Endothelial cell of umbilical vein (primary cell): ENCODE measurements around the gene ALPK1. TPM values are rescaled to one million over a fixed set of nuclear protein-coding genes. Genes with fewer than 3 reads are reported as not detected.

ENCODE experiments used
- BruUV-seq: library from RNA; stranded (reverse); fragments of 400-500 nt; replicated peaks from 2 replicates; lab custom pipeline; 2021; lab: Mats Ljungman, UMichigan
- CTCF ChIA-PET: fragments of 300-600, 350-600 bp; sonication (Branson Sonifier 250); formaldehyde crosslinking; loops from one replicate; lab custom pipeline; 2021; ENCODE audit warnings: antibody characterized with exemption, inconsistent platforms; lab: Charles Lee
- POLR2A ChIA-PET: fragments of 300-600, 350-600 bp; sonication (Branson Sonifier 250); formaldehyde crosslinking; loops from one replicate; lab custom pipeline; 2021; ENCODE audit warnings: antibody characterized with exemption, inconsistent platforms; lab: Charles Lee
- DNase-seq: peaks from one replicate; pipeline ENCODE4 v3.0.0-alpha.2; 2011; ENCODE audit warnings: low read depth, low spot score
- FAIRE-seq: peaks from 2 replicates; lab custom pipeline; 2011; peaks lifted over from hg19 to GRCh38; lab: Jason Lieb, UNC
- H2AFZ ChIP-seq: 2 replicates; pipeline ENCODE4 v1.6.0; 2012; ENCODE audit warnings: low read depth, low read length, control low read depth, inconsistent platforms
- H3K27ac ChIP-seq: 2 replicates; pipeline ENCODE4 v1.5.1; 2011; ENCODE audit warnings: low read depth, mild to moderate bottlenecking, control low read depth, low read length, moderate library complexity; ENCODE audit not compliant: insufficient read depth
- H3K27me3 ChIP-seq, 2 experiments: 2 replicates each; pipeline versions ENCODE4 v1.6.0 to v1.6.1; 2011; ENCODE audit warnings: low read length in 2 of 2, mixed read lengths in 1 of 2; ENCODE audit not compliant: control insufficient read depth in 2 of 2, insufficient read depth in 2 of 2
- H3K36me3 ChIP-seq, 2 experiments: 2 replicates in 1 of 2; 3 replicates in 1 of 2; pipeline ENCODE4 v1.5.1; 2011; ENCODE audit warnings: low read length in 2 of 2, mild to moderate bottlenecking in 1 of 2, moderate library complexity in 1 of 2; ENCODE audit not compliant: control insufficient read depth in 2 of 2, insufficient read depth in 2 of 2; ENCODE audit errors: extremely low read depth in 1 of 2
- H3K4me1 ChIP-seq: 3 replicates; pipeline ENCODE4 v1.5.1; 2011; ENCODE audit warnings: mild to moderate bottlenecking, low read length; ENCODE audit not compliant: control insufficient read depth, insufficient read depth; ENCODE audit errors: extremely low read depth
- H3K4me2 ChIP-seq: 2 replicates; pipeline ENCODE4 v1.6.1; 2011; ENCODE audit warnings: low read length, control low read depth, mixed read lengths; ENCODE audit not compliant: insufficient read depth
- H3K4me3 ChIP-seq, 3 experiments: fragments of 200-600 bp in 1 of 3; sonication (generic), shearing (Covaris generic) in 1 of 3; replicated peaks in 1 of 3; 2 replicates each; pipeline ENCODE4 v1.5.1; 2011 to 2016; ENCODE audit warnings: control low read depth in 3 of 3, low read length in 3 of 3, mild to moderate bottlenecking in 2 of 3, inconsistent platforms in 1 of 3, low read depth in 1 of 3, moderate library complexity in 1 of 3; ENCODE audit not compliant: insufficient read depth in 1 of 3
- H3K79me2 ChIP-seq: 2 replicates; pipeline ENCODE4 v1.6.0; 2012; ENCODE audit warnings: low read length, inconsistent platforms; ENCODE audit not compliant: control insufficient read depth, insufficient read depth
- H3K9ac ChIP-seq: replicated peaks from 2 replicates; pipeline ENCODE3; 2011; ENCODE audit warnings: low read length, control low read depth; ENCODE audit not compliant: insufficient read depth; ENCODE audit errors: extremely low read depth
- H3K9me1 ChIP-seq: replicated peaks from 3 replicates; pipeline ENCODE4 v1.6.0; 2011; ENCODE audit warnings: mild to moderate bottlenecking, low read length; ENCODE audit not compliant: control insufficient read depth, insufficient read depth; ENCODE audit errors: extremely low read depth
- H3K9me3 ChIP-seq: replicated peaks from 2 replicates; pipeline ENCODE4 v1.5.1; 2012; ENCODE audit warnings: low read length, inconsistent platforms; ENCODE audit not compliant: control insufficient read depth, insufficient read depth
- H4K20me1 ChIP-seq: replicated peaks from 2 replicates; pipeline ENCODE3; 2011; ENCODE audit warnings: mild to moderate bottlenecking, low read length; ENCODE audit not compliant: control insufficient read depth, insufficient read depth; ENCODE audit errors: extremely low read depth
- EZH2 ChIP-seq: IDR thresholded peaks from 2 replicates; pipeline ENCODE4 v1.6.1; 2012; ENCODE audit warnings: borderline replicate concordance, low read depth, mild to moderate bottlenecking, moderate library complexity, low read length, inconsistent platforms; ENCODE audit not compliant: severe bottlenecking
- FOS ChIP-seq: IDR thresholded peaks from 2 replicates; pipeline ENCODE4 v1.6.1; 2011; ENCODE audit warnings: mild to moderate bottlenecking, low read length, moderate library complexity, borderline replicate concordance; ENCODE audit not compliant: insufficient read depth
- GATA2 ChIP-seq: IDR thresholded peaks from 2 replicates; pipeline ENCODE4 v1.7.0; 2011; ENCODE audit warnings: low read depth, mild to moderate bottlenecking, moderate library complexity, mixed read lengths, low read length; ENCODE audit not compliant: insufficient read length, insufficient read depth
- JUN ChIP-seq: IDR thresholded peaks from 2 replicates; pipeline ENCODE4 v1.6.1; 2011; ENCODE audit warnings: borderline replicate concordance, low read depth; ENCODE audit not compliant: insufficient read length, insufficient read depth
- MAX ChIP-seq: IDR thresholded peaks from 2 replicates; pipeline ENCODE4 v1.6.1; 2011; ENCODE audit not compliant: insufficient read depth, insufficient read length
- MYC ChIP-seq: IDR thresholded peaks from one replicate; pipeline ENCODE4 v1.6.1; 2011; ENCODE audit warnings: mild to moderate bottlenecking, low read depth, low read length
- POLR2A ChIP-seq: IDR thresholded peaks from 2 replicates; pipeline ENCODE4 v1.6.1; 2012; ENCODE audit warnings: low read depth, mild to moderate bottlenecking, control low read depth, low read length
- POLR2AphosphoS5 ChIP-seq: IDR thresholded peaks from 2 replicates; pipeline ENCODE4 v1.6.1; 2012; ENCODE audit warnings: low read depth, mild to moderate bottlenecking, control low read depth, low read length, moderate library complexity; ENCODE audit not compliant: insufficient read depth
- dilution Hi-C: fragments of 300-500 bp; cut with MboI; formaldehyde crosslinking; loops from one replicate; pipeline ENCODE4 v1.15.0; 2019; ENCODE audit warnings: low sequenced_read_pairs; ENCODE audit not compliant: extremely low pct_ligation_motif_present
- intact Hi-C: fragments of 100-400 bp; cut with micrococcal nuclease; formaldehyde crosslinking; loops from one replicate; pipeline ENCODE4 v1.10.0; 2022
- polyA plus RNA-seq, 4 experiments: library from polyadenylated mRNA; depleted of rRNA in 3 of 4; stranded (reverse) in 3 of 4; unstranded in 1 of 4; fragments of >200 nt; gene quantifications; 2 replicates each; pipeline versions ENCODE4 v1.2.1 to v1.2.3, GENCODE V29; 2011 to 2012; ENCODE audit warnings: missing spikeins in 1 of 4
- total RNA-seq: library from RNA; stranded (reverse); gene quantifications from 2 replicates; pipeline ENCODE4 v1.2.3, GENCODE V29; 2021
- TF ChIP-seq, protein P1 (sequence below), 2 donors: IDR thresholded peaks; 1 replicate in 1 of 2; 2 replicates in 1 of 2; pipeline ENCODE4 v1.5.1; 2011; ENCODE audit warnings: low read length in 2 of 2, mild to moderate bottlenecking in 2 of 2, moderate library complexity in 2 of 2, control low read depth in 1 of 2, inconsistent platforms in 1 of 2, low read depth in 1 of 2; ENCODE audit not compliant: insufficient read depth in 1 of 2; ENCODE audit errors: extremely low read depth in 1 of 2

Gene ALPK1
- total and polyA plus RNA-seq, 2 donors (not counting 3 experiments of a cell fraction or from before 2014, with no cell fraction given), result 1.4 to 5.5 TPM

- Histone ChIP-seq H4K20me1 (no peaks in the 10 kb centered on the region), H3K36me3 (no peaks in the 10 kb centered on the region), H3K4me2 (no peak overlapping the region), H2AFZ (no peak overlapping the region), H3K4me3 (no peak overlapping the region), H3K79me2 (peaks cover 2% of the 10 kb centered on the region), H3K9me3 (no peaks in the 10 kb centered on the region), H3K9me1 (no peaks in the 10 kb centered on the region), H3K27me3 (no peaks in the 10 kb centered on the region), H3K4me1 (peaks cover 4% of the 10 kb centered on the region), H3K9ac (no peak overlapping the region), H3K27ac (no peak overlapping the region)
- ChIA-PET CTCF (no interaction called here), POLR2A (no interaction called here)
- BruUV-seq, result no TSS peak
- FAIRE-seq (no peak), DNase-seq (no peak)
- intact Hi-C loops, result no loop called here
- TF ChIP-seq GATA2, result no peak
- no peak for TF ChIP-seq EZH2
- no peak for TF ChIP-seq JUN
- TF ChIP-seq POLR2AphosphoS5, result no peak
- no peak for TF ChIP-seq FOS
- TF ChIP-seq POLR2A, result no peak
- TF ChIP-seq, protein P1, sequence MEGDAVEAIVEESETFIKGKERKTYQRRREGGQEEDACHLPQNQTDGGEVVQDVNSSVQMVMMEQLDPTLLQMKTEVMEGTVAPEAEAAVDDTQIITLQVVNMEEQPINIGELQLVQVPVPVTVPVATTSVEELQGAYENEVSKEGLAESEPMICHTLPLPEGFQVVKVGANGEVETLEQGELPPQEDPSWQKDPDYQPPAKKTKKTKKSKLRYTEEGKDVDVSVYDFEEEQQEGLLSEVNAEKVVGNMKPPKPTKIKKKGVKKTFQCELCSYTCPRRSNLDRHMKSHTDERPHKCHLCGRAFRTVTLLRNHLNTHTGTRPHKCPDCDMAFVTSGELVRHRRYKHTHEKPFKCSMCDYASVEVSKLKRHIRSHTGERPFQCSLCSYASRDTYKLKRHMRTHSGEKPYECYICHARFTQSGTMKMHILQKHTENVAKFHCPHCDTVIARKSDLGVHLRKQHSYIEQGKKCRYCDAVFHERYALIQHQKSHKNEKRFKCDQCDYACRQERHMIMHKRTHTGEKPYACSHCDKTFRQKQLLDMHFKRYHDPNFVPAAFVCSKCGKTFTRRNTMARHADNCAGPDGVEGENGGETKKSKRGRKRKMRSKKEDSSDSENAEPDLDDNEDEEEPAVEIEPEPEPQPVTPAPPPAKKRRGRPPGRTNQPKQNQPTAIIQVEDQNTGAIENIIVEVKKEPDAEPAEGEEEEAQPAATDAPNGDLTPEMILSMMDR (IDR thresholded peaks at IDR 0.05; ENCODE audit: extremely low read depth in 1 of 2, insufficient read depth in 1 of 2, low read depth in 1 of 2, low read length in 2 of 2), result no peak
- no peak for TF ChIP-seq MYC
- TF ChIP-seq MAX, result no peak
- dilution Hi-C loops, result no loop called here
These were observed 6.8 kb upstream of the ALPK1 start for GRCh38 chr4:112290341-112290740.
